ENCODE measurements around the gene JAK3. TPM values are rescaled to one million over a fixed set of nuclear protein-coding genes. Genes with fewer than 3 reads are reported as not detected.
A peak's percentile ranks its signal among the peaks of the same experiment; 100 is the strongest.

JAK3 gene
- total and polyA plus RNA-seq, 2 of the 8 experiments (the other 6 are each of a cell fraction or from before 2014, with no cell fraction given): 4.0 to 4.7 TPM

DNA sequence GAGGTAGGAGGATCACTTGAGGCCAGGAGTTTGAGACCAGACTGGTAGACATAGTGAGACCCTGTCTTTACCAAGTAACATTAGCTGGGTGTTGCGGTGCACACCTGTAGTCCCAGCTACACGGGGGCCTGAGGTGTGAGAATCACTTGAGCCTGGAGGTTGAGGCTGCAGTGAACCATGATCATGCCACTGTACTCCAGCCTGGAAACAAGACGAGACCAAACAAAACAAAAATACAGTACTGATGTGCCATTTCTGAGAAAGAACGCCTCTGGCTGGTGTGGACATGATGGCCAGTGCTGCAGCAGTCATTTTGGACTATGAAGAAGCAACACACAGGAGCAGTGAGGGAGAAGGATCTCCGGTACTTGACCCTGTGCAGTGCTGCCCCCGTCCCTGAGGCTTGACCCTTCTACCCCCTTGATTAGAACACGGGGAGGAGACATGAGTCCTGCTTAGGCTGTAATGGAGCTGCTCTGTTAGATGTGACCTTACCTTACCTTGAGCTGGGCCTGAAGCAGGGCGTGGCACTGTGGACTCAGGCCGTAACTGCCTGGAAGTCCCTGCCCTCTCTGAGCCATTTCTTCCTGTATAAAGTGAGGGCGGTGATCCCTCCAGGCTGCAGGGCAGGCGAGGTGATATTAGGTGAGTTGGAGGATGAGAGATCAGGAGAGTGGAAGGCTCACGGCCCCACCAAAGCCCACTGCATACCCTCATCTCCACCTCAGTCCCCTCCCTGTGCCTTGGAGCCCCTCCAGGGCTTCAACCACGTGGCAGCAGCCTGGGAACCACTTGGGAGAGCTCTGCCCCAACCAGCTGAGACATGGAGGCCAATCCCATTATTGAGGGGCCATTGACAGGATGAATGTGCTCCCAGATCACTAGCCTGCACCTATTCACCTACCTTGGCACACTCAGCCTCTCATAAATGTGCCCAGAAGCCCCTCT, 17.9 kb upstream of the JAK3 start (continued):
- TF ChIP-seq, protein P1, sequence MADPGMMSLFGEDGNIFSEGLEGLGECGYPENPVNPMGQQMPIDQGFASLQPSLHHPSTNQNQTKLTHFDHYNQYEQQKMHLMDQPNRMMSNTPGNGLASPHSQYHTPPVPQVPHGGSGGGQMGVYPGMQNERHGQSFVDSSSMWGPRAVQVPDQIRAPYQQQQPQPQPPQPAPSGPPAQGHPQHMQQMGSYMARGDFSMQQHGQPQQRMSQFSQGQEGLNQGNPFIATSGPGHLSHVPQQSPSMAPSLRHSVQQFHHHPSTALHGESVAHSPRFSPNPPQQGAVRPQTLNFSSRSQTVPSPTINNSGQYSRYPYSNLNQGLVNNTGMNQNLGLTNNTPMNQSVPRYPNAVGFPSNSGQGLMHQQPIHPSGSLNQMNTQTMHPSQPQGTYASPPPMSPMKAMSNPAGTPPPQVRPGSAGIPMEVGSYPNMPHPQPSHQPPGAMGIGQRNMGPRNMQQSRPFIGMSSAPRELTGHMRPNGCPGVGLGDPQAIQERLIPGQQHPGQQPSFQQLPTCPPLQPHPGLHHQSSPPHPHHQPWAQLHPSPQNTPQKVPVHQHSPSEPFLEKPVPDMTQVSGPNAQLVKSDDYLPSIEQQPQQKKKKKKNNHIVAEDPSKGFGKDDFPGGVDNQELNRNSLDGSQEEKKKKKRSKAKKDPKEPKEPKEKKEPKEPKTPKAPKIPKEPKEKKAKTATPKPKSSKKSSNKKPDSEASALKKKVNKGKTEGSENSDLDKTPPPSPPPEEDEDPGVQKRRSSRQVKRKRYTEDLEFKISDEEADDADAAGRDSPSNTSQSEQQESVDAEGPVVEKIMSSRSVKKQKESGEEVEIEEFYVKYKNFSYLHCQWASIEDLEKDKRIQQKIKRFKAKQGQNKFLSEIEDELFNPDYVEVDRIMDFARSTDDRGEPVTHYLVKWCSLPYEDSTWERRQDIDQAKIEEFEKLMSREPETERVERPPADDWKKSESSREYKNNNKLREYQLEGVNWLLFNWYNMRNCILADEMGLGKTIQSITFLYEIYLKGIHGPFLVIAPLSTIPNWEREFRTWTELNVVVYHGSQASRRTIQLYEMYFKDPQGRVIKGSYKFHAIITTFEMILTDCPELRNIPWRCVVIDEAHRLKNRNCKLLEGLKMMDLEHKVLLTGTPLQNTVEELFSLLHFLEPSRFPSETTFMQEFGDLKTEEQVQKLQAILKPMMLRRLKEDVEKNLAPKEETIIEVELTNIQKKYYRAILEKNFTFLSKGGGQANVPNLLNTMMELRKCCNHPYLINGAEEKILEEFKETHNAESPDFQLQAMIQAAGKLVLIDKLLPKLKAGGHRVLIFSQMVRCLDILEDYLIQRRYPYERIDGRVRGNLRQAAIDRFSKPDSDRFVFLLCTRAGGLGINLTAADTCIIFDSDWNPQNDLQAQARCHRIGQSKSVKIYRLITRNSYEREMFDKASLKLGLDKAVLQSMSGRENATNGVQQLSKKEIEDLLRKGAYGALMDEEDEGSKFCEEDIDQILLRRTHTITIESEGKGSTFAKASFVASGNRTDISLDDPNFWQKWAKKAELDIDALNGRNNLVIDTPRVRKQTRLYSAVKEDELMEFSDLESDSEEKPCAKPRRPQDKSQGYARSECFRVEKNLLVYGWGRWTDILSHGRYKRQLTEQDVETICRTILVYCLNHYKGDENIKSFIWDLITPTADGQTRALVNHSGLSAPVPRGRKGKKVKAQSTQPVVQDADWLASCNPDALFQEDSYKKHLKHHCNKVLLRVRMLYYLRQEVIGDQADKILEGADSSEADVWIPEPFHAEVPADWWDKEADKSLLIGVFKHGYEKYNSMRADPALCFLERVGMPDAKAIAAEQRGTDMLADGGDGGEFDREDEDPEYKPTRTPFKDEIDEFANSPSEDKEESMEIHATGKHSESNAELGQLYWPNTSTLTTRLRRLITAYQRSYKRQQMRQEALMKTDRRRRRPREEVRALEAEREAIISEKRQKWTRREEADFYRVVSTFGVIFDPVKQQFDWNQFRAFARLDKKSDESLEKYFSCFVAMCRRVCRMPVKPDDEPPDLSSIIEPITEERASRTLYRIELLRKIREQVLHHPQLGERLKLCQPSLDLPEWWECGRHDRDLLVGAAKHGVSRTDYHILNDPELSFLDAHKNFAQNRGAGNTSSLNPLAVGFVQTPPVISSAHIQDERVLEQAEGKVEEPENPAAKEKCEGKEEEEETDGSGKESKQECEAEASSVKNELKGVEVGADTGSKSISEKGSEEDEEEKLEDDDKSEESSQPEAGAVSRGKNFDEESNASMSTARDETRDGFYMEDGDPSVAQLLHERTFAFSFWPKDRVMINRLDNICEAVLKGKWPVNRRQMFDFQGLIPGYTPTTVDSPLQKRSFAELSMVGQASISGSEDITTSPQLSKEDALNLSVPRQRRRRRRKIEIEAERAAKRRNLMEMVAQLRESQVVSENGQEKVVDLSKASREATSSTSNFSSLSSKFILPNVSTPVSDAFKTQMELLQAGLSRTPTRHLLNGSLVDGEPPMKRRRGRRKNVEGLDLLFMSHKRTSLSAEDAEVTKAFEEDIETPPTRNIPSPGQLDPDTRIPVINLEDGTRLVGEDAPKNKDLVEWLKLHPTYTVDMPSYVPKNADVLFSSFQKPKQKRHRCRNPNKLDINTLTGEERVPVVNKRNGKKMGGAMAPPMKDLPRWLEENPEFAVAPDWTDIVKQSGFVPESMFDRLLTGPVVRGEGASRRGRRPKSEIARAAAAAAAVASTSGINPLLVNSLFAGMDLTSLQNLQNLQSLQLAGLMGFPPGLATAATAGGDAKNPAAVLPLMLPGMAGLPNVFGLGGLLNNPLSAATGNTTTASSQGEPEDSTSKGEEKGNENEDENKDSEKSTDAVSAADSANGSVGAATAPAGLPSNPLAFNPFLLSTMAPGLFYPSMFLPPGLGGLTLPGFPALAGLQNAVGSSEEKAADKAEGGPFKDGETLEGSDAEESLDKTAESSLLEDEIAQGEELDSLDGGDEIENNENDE (IDR thresholded peaks at IDR 0.05; ENCODE audit: insufficient replicate concordance, low read length): peak; percentile 78
- no peak for TF ChIP-seq CEBPB (IDR thresholded peaks at IDR 0.05; ENCODE audit: low read depth, low read length)
- peak; percentile 50 for TF ChIP-seq TAF7 (optimal IDR thresholded peaks at IDR 0.05; ENCODE audit: borderline replicate concordance, low read depth, low read length)
- peak; percentile 94 for TF ChIP-seq POLR2AphosphoS5 (IDR thresholded peaks at IDR 0.05; ENCODE audit: low read depth, low read length)
- no peak for TF ChIP-seq YY1 (IDR thresholded peaks at IDR 0.05; ENCODE audit: low read depth, low read length)
- TF ChIP-seq POLR2A (IDR thresholded peaks at IDR 0.05; ENCODE audit: control extremely low read depth in 1 of 2, low read depth in 2 of 2, low read length in 2 of 2): peak; percentile 81 to 92
- no peak for TF ChIP-seq CBX8 (IDR thresholded peaks at IDR 0.05; ENCODE audit: borderline replicate concordance, low read depth, low read length)
- TF ChIP-seq, protein P2, sequence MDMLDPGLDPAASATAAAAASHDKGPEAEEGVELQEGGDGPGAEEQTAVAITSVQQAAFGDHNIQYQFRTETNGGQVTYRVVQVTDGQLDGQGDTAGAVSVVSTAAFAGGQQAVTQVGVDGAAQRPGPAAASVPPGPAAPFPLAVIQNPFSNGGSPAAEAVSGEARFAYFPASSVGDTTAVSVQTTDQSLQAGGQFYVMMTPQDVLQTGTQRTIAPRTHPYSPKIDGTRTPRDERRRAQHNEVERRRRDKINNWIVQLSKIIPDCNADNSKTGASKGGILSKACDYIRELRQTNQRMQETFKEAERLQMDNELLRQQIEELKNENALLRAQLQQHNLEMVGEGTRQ (IDR thresholded peaks at IDR 0.05; ENCODE audit: low read length): 0 out of 2 replicates have a peak, but pooled peaks have one; percentile 21
- TF ChIP-seq CREB1 (IDR thresholded peaks at IDR 0.05): 0 out of 2 replicates have a peak, but pooled peaks have one; percentile 35

Data from H1 (cell line).